GM18511 (cell line): Measurements from ENCODE around the gene CCR9.
A peak's percentile ranks its signal among the peaks of the same experiment; 100 is the strongest.
"Not testable (repeated sequence)": the region's sequence is repeated elsewhere in the genome, so short reads cannot be mapped to it uniquely, and the experiment has no call there.

ENCODE experiments used
- ATAC-seq: cut with Tn5 transposase; IDR thresholded peaks from one replicate; pipeline ENCODE4 v1.9.1; 2021; ENCODE audit warnings: mild to moderate bottlenecking, moderate library complexity; ENCODE audit not compliant: unreplicated experiment

The CCR9 gene

DNA sequence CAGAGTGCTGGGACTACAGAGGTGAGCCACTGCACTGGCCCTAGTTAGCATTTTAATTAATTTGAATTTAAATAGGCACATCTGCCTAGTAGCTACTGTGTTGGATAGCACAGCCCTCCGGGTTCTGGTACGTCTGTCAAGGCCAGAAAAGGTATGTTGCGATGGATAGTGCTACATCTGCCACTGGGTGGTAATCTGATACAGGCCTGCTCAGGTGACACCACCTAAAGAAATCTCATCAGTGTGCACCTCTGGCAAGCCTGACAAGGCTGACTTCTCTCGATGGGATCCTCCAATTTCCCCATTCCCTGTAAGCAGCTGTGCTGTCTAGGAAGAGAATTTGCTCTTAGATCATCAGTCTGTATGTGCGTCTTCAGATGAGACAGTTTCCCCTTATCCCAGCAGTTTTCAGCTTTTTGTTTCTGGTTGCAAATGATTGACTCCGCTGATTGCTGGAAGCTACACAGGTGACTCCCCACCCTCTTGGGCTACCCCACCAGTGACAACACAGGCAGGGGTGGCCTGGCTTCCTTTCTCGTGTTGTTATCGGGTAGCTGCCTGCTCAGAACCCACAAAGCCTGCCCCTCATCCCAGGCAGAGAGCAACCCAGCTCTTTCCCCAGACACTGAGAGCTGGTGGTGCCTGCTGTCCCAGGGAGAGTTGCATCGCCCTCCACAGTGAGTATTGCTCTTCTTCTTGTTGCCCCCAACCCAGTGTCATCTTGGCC lies at the start of gene CCR9:
TSS of gene CCR9 (plus strand) at position 565 of the 727 bp plus-strand sequence. CDS start 8,391 bp downstream, outside the sequence.
- ATAC-seq: no peak

DNA sequence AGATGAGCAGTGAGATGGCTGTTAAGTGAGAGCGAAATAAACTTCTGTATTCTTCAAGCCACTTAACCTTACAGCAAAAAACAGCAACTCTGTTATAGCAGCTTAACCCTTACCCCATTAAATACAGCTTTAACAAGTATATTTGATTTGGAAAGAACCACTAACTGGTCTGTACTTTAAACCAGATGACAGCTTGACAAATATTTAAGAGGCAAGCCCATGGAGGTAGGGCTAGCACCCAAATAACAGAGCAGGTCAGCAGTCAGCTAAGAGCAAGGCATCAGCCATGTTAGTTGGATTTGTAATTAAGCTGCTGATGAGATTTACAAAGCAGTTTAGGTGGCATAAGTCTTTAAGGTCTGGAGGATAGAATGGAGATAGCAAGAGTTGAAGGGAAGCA lies 47.9 kb upstream of the CCR9 start:
- ATAC-seq: no peak

GRCh38 chr3:45841420-45841756 lies 45.0 kb upstream of the CCR9 start:
- ATAC-seq: no peak

DNA sequence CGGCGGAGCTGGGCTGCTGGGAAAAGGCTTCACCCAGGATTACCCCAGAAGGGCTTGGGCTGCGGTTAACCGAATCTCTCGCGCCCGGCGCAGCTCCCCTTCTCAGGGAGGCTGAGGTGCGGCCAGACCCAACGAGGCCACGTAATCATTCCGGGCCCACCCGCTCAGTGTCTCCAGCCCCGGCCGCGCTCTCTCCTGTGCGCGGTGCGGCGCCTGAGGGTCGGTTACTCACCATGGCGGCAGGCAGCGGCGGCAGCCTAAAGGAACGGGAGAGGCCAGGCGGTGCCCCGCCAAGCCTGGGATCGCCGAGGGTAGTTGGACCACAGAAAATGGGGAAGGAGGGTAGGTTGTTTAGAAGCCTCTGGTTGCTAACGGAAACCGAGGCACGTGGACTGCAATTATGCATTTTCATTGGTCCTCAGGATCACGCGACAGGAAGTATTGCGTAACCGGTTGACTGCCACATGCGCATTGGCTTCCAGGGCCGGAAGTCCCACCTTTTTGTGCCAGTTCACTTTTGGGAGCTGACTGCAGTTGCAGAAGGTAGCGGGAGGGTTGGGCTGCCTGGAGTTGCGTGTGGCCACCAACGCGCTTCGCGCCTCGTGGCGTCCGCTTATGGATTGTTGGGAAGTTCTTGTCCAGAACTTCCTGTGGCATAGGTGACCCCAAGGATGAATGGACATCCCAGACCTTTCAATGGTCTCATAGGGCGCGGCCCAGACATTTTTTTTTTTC lies 44.4 kb upstream of the CCR9 start, which contains the start of gene LZTFL1:
TSS of gene LZTFL1 (minus strand) at position 363 of the 735 bp plus-strand sequence. CDS start at position 235, 128 bp downstream.
- peak; percentile 99 for ATAC-seq

GRCh38 chr3:45842851-45843625 lies 43.3 kb upstream of the CCR9 start:
- no peak for ATAC-seq

DNA sequence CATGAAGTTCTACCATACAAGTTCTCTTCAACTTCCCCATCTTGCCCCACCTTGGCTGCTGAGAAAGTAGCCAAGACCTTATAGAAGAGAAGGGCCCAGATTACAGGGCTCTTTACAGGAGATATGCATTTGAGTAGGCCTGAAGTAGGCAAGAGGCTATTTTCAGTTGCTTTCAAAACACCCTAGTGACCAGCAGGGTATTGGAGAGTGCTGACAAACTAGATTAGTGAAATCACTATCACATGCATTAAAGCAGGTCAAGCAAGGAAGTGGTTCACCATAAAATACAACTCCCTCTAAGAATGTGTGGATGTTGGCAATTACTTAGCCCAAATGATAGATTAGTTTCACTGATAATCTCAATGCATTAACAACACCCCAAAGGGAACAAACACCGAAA lies 41.7 kb upstream of the CCR9 start:
- ATAC-seq: no peak

DNA sequence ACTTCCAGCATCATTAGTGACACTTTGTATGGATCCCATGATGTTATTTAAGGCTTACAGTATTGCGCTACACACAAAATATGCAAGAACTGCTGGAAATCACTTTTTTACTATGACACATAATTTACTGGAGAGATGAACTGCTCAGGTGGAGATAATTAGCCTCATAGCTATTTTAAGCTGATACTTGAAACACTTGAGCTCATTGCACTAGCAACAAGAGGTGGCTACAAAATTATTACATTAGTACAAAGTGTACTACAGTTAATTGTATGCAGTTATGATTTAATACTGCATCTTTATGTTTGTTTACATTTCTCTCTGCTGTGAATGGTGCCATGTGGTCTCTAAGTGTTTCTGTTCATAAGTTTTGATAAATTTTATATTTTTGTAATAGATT lies 38.0 kb upstream of the CCR9 start:
- no peak for ATAC-seq

- ATAC-seq: peak; percentile 45
Measured at GRCh38 chr3:45852828-45853227, 33.5 kb upstream of the CCR9 start.

- not testable (repeated sequence) for ATAC-seq
Measured at GRCh38 chr3:45856323-45856722, 30.0 kb upstream of the CCR9 start.

- not testable (repeated sequence) for ATAC-seq
Measured at GRCh38 chr3:45857024-45857423, 29.3 kb upstream of the CCR9 start.

- ATAC-seq: no peak
Measured at GRCh38 chr3:45858809-45859543, 27.4 kb upstream of the CCR9 start.

DNA sequence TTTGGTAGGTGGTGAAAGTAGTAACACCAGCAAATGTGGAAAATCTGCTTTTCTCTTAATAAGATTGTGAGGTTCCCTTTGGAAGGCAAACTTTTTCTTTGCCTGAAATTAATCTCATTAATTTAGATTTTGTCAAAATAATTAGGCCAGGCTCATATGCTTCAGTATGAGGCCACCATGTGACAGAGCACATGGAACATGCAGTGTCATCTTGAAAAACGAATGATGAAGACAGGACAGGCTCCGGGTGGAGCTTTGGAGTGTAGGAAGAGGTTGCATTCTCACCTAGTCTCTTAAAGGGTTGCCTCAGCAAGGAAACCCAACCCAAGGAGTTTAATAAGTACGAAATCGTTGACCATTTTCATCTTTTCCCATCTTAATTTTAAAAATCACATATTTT lies 25.9 kb upstream of the CCR9 start:
- no peak for ATAC-seq

GRCh38 chr3:45861043-45861719 lies 25.2 kb upstream of the CCR9 start:
- peak; percentile 63 for ATAC-seq

DNA sequence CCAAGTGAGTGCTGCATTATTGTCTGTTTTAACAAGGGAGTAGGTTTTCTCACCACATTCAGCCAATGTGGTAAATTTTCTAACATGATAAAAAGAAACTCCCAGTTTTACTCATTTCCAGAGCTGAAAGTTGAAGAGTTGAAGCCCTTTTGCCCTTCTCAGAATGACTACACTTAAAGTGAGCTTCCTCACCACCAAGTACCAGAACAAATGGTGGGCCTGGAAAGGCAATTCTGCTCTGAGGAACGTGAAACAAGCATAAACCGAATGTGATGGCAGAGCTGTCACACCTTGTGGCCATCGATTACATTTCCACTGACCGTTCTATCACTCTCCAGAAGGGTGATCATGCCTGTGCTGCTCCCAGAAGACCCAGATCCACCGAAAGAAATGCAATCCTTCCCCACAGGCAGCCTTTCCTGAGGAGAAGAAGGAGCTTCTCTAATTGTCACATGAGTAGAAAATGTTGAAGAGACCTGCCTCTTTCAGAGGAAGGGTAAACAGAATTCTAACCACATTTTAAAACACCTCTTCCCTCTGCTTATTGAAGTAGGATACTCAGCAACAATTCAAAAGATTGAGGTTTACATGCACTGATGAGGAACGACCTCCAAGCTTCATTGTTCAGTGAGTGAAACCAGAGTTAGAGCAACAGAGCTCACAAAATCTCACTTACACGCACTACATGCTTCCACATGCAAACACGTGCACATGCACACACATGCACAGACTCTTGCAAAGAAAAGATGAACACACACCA lies 21.4 kb upstream of the CCR9 start:
- peak; percentile 79 for ATAC-seq

DNA sequence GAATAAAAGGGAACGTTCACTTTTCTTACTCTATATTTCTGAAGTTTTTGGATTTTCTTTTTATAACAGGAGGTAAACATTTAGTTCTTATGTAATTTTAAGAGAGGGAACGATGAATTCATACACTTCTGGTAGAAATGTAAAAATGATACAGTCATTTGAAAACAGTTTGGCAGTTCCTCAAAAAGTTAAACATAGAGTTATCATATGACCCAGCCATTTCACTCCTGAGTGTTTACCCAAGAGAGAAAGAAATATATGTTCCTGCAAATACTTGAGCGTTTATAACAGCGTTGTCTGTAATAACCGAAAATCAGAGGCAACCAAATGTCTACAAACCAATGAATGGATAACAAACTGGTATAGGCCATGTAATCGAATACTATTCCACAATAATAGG lies 20.8 kb upstream of the CCR9 start:
- ATAC-seq: no peak

DNA sequence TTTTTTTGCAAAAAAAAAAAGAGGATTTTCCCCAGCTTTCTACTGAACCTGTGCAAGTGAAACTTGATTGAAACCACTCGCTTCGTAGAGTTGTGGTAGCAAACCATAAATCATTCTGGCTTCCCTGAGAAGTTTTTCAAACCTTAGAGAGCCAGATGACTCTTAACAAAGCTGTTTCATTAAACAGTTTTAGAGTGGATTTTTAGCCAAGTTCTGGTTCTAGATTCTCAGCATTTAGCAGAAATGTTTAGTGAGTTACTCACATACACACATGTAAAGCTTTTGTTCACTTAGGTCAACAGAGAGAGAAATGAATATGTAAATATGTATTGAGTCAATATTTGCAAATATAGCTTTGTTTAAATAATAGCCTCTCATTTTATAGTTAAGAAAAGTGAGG lies 18.1 kb upstream of the CCR9 start:
- ATAC-seq: no peak

DNA sequence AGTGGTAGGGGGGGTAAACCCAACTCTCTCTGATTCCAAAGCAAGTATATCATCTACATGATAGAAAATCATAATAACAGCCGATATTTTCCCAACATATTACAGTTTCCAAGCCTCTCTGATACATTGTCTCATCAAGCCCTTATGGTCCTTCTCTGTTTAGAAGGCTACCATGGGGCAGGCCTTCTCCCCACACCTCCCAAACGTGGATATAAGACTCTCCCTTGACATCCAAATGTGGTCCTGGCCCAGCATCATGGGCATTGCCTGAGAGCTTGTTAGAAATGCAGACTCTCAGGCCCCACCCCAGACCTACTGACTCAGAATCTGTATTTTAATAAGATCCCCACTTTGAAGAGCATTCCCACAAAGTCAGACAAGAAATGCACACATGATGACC lies 17.7 kb upstream of the CCR9 start:
- no peak for ATAC-seq

- no peak for ATAC-seq
Measured at GRCh38 chr3:45869638-45870037, 16.7 kb upstream of the CCR9 start.

DNA sequence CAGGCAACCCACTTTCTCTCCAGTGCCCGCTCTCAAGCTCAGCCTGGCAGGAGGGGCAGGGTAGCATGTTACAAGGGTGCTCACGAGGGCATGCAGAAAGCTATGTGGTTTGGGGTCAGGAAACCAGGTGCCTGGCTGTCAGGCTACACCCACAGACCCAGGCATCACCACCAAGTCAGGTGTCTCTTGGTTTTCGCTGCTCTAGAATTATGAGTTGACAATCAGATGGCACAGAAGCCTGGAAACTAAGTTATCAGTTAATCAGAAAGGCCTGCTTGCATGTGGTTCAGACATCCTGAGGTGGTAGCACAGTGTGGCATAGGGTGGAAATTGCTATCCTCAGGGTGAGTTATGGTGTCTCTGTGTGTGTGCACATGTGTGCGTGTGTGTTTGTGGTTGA lies 16.2 kb upstream of the CCR9 start:
- ATAC-seq: no peak

- no peak for ATAC-seq
Measured at GRCh38 chr3:45871780-45872179, 14.6 kb upstream of the CCR9 start.
